NCI-H524 (cell line): ENCODE data around the gene BRWD1.
"Not testable (repeated sequence)": the region's sequence is repeated elsewhere in the genome, so short reads cannot be mapped to it uniquely, and the experiment has no call there.

Experiments
- DNase-seq, 2 experiments: peaks; one replicate each; lab custom pipeline; 2025; lab: John Stamatoyannopoulos, UW

The BRWD1 gene

DNA sequence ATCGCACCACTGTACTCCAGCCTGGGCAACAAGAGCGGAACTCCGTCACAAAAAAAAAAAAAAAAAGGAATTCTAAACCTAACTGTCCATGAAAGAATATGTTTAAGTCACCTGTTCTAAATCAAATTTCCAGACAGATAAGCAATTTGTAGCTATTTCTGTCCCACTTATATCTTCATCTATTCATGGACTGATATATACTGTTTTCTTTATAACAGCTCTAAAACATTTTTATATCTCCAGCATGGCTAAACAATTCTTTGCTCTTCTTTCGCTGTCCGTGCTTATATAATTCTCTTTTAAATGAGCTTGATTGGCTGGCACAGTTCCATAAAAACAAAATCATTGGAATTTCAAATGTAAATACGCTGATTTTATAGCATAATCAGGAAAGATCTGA, 30.5 kb downstream of the BRWD1 start:
- DNase-seq: no peak

DNA sequence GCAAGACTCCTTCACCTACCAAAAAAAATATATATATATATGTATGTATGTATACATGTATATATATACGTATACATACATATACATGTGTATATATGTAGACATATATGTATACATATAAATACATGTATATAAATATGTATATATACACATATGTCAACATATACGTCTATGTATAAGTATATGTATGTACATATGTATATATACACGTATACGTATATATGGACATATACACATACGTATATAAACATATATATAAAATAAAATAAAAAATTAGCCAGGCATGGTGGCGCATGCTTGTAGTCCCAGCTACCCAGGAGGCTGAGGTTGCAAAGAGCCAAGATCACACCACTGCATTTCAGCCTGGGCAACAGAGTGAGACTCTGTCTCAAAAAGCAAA, 31.6 kb downstream of the BRWD1 start:
- no peak for DNase-seq

DNA sequence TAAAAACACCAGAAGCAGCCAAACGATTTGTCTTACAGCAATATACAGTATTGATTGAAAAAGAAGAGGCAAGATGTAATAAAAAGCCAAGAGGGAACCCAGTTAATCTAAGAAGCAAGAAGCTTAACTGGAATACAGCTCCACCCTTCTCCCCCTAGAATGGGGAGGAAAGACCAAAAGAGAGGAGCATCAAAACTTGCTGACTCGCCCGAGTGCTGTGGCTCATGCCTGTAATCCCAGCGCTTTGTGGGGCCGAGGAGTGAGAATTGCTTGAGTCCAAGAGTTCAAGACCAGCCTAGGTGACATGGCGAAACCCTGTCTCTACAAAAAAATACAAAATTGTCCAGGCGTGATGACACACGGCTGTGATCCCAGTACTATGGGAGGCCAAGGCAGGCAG, 32.2 kb downstream of the BRWD1 start:
- DNase-seq: no peak

DNA sequence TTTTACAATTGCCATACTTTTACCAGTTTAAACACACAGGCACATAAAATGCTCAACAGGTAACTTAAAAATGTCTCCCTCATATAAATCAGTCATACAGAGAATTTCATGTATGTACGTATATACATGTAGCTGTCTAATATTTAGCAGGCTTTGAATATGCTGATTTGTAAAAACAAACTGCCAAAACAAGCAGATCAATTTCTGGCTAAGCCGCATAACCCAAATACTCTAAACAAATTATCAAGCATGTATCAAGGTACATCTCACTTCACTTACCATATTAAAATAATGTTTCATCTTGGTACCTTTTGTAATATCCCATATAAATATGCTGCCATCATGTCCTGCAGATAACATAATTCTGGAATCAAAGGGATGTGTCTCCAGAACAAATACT, 43.8 kb downstream of the BRWD1 start:
- no peak for DNase-seq

DNA sequence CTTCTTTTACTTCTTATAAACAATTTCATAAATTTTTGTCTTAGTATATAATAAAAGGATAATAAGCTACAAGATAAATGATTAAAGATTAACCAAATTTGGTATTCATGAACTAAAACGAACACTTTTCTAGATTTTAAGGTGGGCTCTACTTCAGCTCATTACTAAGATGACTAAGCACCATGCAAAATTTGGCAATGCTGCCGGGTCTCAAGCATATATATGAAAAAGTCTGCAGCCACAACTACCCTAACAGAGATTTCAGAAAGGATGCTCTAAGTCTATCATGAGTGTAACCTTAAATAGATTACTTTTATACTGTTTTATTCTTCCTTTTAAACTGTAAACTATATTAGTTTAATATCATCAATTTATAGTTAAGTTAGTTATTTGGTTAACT, 47.8 kb downstream of the BRWD1 start:
- DNase-seq: no peak

DNA sequence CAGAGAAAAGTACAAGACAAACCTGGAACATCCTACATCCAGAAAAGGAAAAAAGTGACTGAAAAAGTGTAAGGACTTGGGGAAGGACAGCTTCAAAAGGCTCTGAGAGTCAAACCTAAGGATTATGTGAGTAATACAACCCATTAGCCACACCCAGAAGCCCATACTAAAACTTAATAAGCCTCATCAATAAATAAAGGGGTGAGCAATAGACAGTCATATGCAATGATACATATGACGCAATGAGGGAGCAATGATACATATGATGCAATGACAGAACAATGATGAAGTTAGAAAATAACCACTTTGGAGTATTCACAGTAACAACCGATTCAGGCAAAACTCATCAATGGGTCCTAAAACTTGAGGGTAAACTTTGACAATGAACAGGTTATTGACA, 50.1 kb downstream of the BRWD1 start:
- DNase-seq: no peak

DNA sequence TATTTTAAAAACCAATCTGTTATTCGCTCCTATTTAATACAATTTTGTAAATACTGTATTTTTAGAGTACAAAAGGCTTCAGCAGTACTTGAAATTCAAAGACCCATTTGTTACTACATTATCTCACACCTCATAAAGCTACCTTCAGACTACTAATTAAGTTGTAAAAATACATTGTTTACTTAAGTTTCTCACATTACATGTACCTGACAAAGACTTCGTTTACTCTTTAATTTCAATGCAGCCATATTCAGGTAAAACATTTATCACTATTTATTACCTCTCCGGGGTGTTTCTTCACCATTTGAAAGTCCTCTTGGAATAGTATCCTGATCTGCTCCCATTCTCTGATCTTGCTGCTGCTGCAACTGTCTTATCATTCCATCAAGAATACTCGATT, 55.2 kb downstream of the BRWD1 start:
- DNase-seq: no peak

DNA sequence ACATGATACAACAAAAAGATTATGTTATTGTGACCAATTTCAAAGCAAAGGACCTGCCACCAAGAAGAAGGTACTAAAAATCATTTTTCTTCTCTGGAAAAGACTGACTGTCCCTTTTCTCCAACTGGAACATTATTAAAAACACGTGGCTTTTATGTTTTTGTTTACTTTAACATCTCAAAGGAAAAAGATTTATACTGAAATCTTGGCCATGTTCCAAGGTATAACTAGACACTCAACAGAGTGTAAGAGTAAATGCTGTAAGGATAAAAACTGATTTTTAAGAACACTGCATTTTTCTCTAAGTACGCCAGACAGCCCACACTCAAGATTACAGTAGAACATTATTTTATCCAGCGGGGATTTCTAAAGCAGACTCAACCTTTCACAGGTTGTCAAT, 62.1 kb downstream of the BRWD1 start:
- no peak for DNase-seq

DNA sequence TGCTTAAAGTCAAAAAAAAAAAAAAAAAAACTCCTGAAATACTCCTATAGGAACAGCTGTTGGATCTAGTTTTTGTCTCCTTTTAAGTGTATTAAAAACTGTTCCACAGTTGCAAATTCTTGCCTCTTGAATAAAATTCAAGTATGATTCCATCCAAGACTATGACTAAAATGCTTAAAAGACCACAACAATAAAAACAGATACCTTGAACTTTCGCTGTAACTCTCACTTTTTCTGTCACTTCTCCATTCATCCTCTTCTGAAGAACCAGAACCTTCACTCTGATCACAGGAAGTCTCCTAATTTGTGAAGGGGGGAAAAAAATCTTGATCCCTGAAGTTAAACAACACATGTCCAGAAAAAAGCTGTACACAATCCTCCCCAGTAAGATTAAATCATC, 75.2 kb downstream of the BRWD1 start:
- DNase-seq: no peak

DNA sequence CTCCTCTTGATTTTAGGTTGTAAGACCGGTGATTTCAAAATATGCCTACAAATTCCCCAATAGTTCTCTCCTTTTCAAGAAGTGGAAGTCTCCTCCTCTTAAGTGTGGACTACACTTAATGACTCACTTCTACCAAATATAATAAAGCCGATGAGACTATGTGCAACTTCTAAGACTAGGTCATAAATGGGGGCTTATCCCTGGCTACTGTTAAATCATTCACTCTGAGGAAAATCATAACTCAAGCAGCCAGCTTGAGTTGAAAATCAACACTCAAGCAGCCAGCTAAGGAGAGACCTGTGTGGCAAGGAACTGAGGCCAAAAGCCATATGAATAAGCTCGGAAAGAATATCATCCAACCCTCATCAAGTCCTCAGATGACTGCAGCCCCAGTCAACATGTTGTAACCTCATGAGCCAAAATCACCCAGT, 80.6 kb downstream of the BRWD1 start:
- no peak for DNase-seq

DNA sequence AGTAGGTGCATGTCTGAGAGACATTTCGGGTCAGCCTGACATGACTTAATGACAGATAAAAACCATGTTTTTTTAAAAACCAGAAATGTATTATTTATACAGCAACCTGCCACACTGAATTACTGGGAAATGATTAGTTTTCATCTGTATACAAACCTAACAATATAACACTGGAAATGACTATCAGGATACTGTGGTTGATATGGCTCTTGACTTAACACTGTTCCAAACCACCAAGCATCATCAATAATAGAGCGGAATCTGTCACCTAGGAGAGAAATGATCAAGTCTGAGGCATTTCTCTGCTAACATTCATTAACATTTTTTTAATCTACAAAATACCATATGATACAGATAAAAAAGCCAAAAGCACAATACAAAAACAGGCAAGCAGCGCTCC, 88.5 kb downstream of the BRWD1 start:
- no peak for DNase-seq

DNA sequence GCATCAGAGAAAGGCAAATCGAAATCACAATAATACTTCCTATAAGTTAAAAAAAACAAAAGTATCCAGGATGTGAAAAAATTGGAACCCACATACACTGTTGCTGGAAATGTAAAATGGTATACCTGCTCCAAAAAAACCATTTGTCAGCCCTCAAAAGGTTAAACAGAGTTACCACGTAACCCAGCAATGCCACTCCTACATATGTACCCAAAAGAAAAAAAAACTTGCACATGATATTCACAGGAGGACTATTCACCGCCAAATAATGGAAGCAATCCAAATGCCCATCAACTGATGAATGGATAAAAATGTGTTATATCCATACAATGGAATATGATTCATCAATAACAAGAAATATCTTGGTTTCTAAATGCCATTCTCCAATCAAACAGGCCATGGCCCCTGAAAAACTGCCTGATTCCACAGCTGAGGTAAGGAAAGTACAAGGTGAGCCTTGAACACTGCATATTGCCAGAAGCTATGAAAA, 91.4 kb downstream of the BRWD1 start:
- no peak for DNase-seq

DNA sequence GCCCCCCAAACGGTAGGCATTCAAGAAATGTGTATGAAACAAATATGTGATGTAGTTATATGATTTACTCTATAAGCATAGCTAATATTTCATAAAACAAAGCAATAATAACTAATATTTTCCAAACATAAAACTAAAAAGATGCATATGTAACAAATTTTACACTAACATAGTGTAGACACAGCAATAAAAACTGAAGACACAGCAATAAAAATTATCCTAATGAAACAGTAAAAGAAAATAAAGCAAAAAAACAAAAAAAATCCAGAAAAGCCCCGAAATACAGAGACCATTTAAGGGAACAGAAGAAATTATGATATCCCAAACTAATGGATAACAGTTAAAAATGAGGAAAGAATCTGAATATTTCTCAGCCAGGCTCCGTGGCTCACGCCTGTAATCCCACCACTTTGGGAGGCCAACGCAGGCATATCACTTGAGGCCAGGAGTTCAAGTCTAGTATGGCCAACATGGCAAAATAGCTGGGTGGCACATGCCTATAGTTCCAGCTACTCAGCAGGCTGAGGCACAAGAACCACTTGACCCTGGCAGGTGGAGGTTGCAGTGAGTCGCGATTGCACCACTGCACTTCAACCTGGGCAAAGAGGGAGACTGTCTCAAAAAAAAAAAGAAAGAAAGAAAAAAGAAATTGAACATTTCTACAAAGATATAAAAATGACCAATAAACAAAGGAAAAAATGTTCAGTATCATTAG, 92.0 kb downstream of the BRWD1 start:
- DNase-seq: no peak

DNA sequence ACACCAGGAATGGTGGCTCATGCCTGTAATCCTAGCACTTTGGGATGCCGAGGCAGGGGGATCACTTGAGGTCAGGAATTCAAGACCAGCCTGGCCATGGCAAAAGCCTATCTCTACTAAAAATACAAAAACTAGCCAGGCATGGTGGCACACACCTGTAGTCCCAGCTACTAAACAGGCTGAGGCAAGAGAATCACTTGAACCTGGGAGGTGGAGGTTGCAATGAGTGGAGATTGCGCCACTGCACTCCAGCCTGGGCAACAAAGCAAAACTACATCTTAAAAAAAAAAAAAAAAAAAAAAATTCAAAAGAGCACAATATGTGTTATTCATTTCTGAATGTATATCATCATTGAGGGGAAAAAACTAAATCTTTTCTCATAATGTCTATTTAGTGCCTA, 92.6 kb downstream of the BRWD1 start:
- DNase-seq: not testable (repeated sequence)

DNA sequence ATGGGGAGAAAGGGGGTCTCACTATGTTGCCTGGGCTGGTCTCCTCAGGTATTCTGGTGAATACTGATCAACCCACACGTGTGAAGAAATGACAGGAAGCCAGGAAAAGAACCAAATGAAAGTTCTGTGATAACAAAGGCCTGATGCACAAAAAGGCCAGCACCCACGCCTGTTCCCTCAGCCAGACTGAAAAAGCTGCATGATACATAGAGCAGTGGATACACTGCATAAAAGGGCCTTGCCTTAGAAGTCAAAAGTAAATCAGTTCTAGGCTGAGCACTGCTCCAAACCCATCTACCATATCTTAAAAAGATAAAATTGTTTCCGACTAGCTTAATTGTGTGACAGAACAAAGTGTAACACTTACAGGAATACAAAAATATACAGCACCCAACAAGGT, 93.3 kb downstream of the BRWD1 start:
- DNase-seq: no peak

DNA sequence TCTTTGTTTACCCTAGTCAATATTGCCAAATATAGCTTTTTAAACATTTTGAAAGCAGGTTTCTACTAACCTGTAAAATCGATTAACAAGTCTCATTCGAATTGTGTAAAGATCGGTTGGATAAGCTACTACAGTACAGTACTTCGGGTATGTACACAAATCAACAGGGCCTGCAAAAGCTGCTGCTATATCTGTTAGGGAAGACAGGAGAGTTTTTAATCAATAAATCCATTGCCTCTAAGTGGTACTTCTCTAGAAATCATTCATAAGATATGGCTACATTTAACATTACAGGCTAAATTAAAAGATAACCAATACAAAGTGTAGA, 95.4 kb downstream of the BRWD1 start:
- peak in 1 of 2 experiments; percentile 32 for DNase-seq

DNA sequence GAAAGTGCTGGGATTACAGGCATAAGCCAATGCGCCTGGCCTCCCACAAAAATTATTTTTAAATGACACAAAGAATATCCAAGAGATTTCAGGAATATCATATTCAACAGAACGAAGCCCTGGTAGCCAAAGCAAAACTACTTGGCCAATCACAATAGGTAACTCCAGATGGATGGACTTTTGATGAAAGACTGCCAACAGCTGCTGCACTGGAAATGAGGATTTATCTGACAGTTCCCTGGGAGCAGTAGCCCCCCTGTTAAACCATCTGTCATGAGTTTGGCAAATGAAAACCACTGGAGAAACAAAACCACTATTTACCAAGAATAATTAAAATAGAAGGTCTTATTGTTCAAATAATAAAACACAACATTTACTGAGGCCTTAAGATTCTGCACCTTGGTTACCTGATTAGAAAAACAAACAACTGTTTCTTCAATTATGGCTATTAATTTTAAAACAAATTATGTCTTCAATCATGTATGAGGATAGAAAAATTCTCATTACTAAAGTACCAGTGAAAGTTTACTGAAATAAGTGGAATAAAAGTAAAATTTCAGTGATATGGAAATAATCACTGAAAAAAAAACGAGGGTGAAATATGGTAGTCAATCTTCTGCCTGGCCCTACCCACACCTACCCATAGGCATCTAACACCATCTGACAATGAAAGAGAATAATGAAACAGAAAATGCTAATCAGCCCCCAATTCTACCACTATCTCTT, 95.9 kb downstream of the BRWD1 start:
- DNase-seq: peak; percentile 88 to 98

DNA sequence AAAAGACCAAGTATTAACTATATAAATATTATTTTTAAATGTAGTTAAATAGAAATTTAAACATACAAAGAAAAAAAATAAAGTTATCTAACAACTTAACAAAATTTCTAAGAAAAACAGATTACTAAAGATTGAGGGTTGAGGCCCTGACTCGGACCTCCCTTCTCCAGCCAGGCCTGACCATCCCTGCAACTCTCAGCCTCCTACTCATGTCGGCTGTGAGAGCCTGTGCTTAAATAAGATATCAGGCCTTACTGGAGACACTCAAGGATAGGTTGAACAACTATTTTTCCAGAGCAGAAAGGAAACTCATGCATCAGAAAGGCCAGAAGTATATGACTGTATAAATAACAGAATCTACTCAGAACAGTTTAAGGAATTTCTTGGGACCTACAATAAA, 97.1 kb downstream of the BRWD1 start:
- DNase-seq: no peak

DNA sequence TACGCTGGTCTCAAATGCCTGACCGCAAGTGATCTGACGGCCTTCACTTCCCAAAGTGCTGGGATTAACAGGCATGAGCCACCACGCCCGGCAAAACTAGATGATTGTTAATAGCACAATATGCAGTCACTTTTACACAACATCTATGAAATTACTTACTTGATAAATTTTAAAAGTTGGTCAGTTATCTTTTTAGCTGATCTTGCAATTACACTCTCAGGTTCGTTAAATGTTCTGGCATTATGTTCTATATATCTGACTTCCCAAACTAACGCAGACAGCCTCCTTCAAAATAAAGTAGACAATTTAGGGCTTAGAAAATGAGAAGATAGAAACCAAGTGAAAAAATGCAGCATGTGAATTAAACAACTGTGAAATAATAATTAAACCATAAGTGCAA, 98.4 kb downstream of the BRWD1 start:
- DNase-seq: no peak

DNA sequence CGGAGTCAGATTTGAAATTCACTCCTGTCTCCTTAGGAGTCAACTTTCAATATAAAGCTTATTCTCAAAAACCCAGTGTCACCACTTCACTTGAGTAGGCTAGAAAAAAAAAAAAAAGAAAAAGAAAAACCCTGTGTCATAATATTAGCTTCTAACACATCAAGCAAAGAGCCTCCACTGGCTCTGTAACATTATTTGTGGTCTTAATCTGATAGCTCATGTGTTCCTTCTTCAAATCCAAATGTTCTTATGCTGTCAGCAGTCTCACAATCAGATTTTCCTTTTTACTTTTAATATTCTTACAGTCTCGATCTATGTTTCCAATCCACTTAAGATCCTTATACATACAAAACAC, 104.1 kb downstream of the BRWD1 start:
- DNase-seq: no peak

DNA sequence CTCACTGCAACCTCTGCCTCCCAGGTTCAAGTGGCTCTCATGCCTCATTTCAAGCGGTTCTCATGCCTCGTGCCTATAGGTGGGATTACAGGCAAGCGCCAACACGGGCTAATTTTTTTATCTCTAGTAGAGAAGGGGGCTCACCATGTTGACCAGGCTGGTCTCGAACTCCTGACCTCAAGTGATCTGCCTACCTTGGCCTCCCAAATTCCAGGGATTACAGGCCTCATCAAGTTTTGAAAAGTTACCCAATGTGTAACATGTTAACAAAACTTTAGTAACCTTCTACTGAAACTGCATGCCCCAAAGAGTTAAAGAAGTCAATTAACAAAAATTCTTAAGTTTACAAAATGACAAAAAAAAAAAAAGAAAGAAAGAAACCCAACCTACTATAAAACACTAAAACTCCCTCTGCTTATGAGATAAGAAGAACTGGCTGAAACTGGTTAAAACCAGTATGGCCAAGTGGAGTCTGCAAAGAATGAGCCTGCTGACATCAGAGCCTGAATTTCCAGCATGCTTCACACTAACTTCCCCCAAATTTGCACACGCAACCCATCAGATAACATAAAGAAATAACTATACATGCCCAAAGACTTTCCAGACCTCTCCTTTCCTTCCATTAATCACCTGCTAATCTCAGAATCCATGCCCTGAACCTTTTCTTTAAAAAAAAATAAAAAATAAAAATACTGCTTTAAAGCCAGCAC, 104.7 kb downstream of the BRWD1 start:
- no peak for DNase-seq

DNA sequence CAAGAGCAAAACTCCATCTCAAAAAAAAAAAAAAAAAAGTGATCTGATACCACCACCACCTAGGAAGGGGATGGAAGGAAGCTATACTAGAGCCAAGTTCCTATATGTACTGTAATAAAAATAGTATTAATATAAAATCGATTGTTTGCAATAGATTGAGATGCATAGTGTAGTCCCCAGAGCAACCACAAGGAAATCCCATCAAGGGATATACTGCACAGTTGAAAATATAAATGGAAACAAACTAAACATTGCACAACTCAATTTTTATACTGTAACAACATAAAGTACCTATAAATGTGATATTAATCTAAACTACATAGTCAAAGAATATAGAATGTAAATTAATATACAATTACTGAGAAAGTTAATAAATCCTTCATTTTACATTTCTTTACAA, 109.3 kb downstream of the BRWD1 start:
- DNase-seq: no peak

DNA sequence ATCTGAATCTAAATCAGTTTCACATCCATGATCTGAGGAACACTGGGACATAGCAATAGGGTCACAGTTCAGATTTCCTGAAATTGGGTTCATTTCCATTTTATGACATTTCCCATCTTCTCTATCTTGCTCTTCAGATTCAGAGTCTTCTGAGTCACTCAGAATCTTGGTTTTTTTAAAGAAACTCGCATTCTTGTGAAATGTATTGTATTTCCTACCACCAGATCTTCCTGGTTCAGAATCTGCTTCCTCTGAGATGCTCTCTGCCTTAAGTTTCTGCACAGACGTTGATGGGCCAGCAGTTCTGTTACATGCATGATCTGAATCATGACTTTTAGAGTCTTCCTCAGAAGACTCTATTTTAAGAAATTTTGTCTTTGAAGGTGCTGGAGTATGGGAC, 114.6 kb downstream of the BRWD1 start:
- no peak for DNase-seq
